Measurements from ENCODE around the gene ALPL.

Gene ALPL

GRCh38 chr1:21547876-21548275, 38.7 kb downstream of the ALPL start (continued):
- TF ChIP-seq TSHZ1 (tag by site-specific recombination; IDR thresholded peaks at IDR 0.05; ENCODE audit: borderline replicate concordance) (no peak), SCRT2 (tag by site-specific recombination; IDR thresholded peaks at IDR 0.05) (no peak)

GRCh38 chr1:21550097-21550496, 40.9 kb downstream of the ALPL start:
- CTCF ChIA-PET = interaction anchor here (0.6 to 0.7 kb wide), 3 partner anchors 15 to 169 kb away, joined by 3 to 4 read pairs (median 4); no protein-coding TSS in a partner anchor
- POLR2A ChIA-PET = no interaction called here
- H3K27ac ChIP-seq (ENCODE audit: extremely low read depth, low read depth, low read length) = no peak overlapping the region
- no peak for TF ChIP-seq ZNF391 (tag by site-specific recombination; IDR thresholded peaks at IDR 0.05; ENCODE audit: borderline replicate concordance, low read depth)
- TF ChIP-seq ZNF292 (tag by site-specific recombination; IDR thresholded peaks at IDR 0.05; ENCODE audit: borderline replicate concordance, low read depth) = no peak
- no peak for TF ChIP-seq ZNF571 (tag by site-specific recombination; IDR thresholded peaks at IDR 0.05)
- TF ChIP-seq ZNF664 (tag by site-specific recombination; IDR thresholded peaks at IDR 0.05) = no peak
- TF ChIP-seq AEBP2 (tag by site-specific recombination; IDR thresholded peaks at IDR 0.05; ENCODE audit: borderline replicate concordance) = no peak
- TF ChIP-seq ZNF639 (tag by site-specific recombination; IDR thresholded peaks at IDR 0.05) = no peak
- no peak for TF ChIP-seq ZNF654 (tag by site-specific recombination; IDR thresholded peaks at IDR 0.05; ENCODE audit: low read depth)
- no peak for TF ChIP-seq ZNF660 (tag by site-specific recombination; IDR thresholded peaks at IDR 0.05)
- TF ChIP-seq, protein P1, sequence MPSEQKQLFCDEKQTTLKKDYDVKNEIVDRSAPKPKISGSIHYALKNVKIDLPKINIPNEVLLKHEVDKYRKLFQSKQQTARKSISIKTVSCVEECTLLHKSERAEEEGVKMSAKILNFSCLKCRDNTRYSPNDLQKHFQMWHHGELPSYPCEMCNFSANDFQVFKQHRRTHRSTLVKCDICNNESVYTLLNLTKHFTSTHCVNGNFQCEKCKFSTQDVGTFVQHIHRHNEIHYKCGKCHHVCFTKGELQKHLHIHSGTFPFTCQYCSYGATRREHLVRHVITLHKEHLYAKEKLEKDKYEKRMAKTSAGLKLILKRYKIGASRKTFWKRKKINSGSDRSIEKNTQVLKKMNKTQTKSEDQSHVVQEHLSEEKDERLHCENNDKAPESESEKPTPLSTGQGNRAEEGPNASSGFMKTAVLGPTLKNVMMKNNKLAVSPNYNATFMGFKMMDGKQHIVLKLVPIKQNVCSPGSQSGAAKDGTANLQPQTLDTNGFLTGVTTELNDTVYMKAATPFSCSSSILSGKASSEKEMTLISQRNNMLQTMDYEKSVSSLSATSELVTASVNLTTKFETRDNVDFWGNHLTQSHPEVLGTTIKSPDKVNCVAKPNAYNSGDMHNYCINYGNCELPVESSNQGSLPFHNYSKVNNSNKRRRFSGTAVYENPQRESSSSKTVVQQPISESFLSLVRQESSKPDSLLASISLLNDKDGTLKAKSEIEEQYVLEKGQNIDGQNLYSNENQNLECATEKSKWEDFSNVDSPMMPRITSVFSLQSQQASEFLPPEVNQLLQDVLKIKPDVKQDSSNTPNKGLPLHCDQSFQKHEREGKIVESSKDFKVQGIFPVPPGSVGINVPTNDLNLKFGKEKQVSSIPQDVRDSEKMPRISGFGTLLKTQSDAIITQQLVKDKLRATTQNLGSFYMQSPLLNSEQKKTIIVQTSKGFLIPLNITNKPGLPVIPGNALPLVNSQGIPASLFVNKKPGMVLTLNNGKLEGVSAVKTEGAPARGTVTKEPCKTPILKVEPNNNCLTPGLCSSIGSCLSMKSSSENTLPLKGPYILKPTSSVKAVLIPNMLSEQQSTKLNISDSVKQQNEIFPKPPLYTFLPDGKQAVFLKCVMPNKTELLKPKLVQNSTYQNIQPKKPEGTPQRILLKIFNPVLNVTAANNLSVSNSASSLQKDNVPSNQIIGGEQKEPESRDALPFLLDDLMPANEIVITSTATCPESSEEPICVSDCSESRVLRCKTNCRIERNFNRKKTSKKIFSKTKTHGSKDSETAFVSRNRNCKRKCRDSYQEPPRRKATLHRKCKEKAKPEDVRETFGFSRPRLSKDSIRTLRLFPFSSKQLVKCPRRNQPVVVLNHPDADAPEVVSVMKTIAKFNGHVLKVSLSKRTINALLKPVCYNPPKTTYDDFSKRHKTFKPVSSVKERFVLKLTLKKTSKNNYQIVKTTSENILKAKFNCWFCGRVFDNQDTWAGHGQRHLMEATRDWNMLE (tag by site-specific recombination; conservative IDR thresholded peaks at IDR 0.05; ENCODE audit: low read depth) = no peak
- TF ChIP-seq, protein P2, sequence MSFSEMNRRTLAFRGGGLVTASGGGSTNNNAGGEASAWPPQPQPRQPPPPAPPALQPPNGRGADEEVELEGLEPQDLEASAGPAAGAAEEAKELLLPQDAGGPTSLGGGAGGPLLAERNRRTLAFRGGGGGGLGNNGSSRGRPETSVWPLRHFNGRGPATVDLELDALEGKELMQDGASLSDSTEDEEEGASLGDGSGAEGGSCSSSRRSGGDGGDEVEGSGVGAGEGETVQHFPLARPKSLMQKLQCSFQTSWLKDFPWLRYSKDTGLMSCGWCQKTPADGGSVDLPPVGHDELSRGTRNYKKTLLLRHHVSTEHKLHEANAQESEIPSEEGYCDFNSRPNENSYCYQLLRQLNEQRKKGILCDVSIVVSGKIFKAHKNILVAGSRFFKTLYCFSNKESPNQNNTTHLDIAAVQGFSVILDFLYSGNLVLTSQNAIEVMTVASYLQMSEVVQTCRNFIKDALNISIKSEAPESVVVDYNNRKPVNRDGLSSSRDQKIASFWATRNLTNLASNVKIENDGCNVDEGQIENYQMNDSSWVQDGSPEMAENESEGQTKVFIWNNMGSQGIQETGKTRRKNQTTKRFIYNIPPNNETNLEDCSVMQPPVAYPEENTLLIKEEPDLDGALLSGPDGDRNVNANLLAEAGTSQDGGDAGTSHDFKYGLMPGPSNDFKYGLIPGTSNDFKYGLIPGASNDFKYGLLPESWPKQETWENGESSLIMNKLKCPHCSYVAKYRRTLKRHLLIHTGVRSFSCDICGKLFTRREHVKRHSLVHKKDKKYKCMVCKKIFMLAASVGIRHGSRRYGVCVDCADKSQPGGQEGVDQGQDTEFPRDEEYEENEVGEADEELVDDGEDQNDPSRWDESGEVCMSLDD (tag by site-specific recombination; IDR thresholded peaks at IDR 0.05) = no peak
- no peak for TF ChIP-seq ZNF585B (tag by site-specific recombination; IDR thresholded peaks at IDR 0.05)
- no peak for TF ChIP-seq ZNF423 (tag by site-specific recombination; IDR thresholded peaks at IDR 0.05)
- no peak for TF ChIP-seq ZBTB17 (tag by site-specific recombination; IDR thresholded peaks at IDR 0.05)
- no peak for TF ChIP-seq ZSCAN23 (tag by site-specific recombination; IDR thresholded peaks at IDR 0.05)
- no peak for TF ChIP-seq ZNF433 (tag by site-specific recombination; IDR thresholded peaks at IDR 0.05; ENCODE audit: low read depth)
- no peak for TF ChIP-seq ZSCAN30 (tag by site-specific recombination; IDR thresholded peaks at IDR 0.05)
- TF ChIP-seq GFI1B (tag by site-specific recombination; IDR thresholded peaks at IDR 0.05) = no peak
- TF ChIP-seq ZNF776 (tag by site-specific recombination; IDR thresholded peaks at IDR 0.05; ENCODE audit: borderline replicate concordance) = no peak
- no peak for TF ChIP-seq ZNF558 (tag by site-specific recombination; IDR thresholded peaks at IDR 0.05)
- no peak for TF ChIP-seq ZNF501 (tag by site-specific recombination; IDR thresholded peaks at IDR 0.05)
- H3K9me3 ChIP-seq (ENCODE audit: control insufficient read depth, insufficient read depth, low read depth, low read length) = no peaks in the 10 kb centered on the region
- H3K4me3 ChIP-seq (ENCODE audit: low read depth, low read length) = no peak overlapping the region
- no peaks in the 10 kb centered on the region for H3K4me1 ChIP-seq (ENCODE audit: control insufficient read depth, insufficient read depth, low read length)
- H3K36me3 ChIP-seq (ENCODE audit: control insufficient read depth in 2 of 2, insufficient read depth in 1 of 2, low read length in 2 of 2) = no peaks in the 10 kb centered on the region
